Measurements from ENCODE around the gene SDHC. TPM values are rescaled to one million over a fixed set of nuclear protein-coding genes. Genes with fewer than 3 reads are reported as not detected.

Gene SDHC
- total and polyA plus RNA-seq, 4 donors: 44.3 to 247 (median 96.7) TPM

DNA sequence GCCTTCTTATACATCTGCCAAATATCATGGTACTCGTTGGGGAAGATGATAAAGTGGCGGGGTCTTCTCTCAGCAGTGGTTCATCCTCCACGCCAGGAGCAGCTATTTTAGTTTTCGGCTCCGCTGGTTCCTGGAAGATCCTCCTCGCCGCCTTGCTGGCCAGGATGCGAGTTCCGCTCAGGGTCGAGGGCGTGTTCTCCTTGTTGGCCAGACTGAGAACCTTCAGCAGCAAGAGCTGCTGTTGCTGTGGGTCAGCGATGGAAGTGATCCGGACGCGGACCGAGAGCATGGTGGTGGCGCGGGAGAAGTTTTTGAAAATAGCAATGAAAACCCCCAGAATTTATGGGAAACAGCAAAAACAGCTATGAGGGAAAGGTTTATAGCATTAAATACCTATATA lies 64.9 kb downstream of the SDHC start (continued):
- TF ChIP-seq, protein P1, sequence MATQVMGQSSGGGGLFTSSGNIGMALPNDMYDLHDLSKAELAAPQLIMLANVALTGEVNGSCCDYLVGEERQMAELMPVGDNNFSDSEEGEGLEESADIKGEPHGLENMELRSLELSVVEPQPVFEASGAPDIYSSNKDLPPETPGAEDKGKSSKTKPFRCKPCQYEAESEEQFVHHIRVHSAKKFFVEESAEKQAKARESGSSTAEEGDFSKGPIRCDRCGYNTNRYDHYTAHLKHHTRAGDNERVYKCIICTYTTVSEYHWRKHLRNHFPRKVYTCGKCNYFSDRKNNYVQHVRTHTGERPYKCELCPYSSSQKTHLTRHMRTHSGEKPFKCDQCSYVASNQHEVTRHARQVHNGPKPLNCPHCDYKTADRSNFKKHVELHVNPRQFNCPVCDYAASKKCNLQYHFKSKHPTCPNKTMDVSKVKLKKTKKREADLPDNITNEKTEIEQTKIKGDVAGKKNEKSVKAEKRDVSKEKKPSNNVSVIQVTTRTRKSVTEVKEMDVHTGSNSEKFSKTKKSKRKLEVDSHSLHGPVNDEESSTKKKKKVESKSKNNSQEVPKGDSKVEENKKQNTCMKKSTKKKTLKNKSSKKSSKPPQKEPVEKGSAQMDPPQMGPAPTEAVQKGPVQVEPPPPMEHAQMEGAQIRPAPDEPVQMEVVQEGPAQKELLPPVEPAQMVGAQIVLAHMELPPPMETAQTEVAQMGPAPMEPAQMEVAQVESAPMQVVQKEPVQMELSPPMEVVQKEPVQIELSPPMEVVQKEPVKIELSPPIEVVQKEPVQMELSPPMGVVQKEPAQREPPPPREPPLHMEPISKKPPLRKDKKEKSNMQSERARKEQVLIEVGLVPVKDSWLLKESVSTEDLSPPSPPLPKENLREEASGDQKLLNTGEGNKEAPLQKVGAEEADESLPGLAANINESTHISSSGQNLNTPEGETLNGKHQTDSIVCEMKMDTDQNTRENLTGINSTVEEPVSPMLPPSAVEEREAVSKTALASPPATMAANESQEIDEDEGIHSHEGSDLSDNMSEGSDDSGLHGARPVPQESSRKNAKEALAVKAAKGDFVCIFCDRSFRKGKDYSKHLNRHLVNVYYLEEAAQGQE (IDR thresholded peaks at IDR 0.05): no peak
- no peak for TF ChIP-seq JUND (IDR thresholded peaks at IDR 0.05)
- TF ChIP-seq, protein P2, sequence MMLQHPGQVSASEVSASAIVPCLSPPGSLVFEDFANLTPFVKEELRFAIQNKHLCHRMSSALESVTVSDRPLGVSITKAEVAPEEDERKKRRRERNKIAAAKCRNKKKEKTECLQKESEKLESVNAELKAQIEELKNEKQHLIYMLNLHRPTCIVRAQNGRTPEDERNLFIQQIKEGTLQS (IDR thresholded peaks at IDR 0.05): no peak

DNA sequence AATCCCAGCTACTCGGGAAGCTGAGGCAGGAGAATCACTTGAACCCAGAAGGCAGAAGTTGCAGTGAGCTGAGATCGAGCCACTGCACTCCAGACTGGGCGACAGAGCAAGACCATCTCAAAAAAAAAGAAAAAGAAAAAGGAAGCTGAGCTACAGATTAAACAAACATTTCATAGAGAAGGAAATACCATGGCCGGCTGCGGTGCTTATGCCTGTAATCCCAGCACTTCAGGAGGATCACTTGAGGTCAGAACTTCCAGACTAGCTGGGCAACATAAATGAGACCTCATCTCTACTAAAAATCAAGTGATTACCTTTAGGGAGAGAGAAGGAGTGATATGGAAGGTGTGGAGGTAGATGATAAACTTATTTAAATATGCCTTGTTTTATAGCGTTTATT lies 67.5 kb downstream of the SDHC start:
- no peak overlapping the region for H3K27ac ChIP-seq (ENCODE audit: low read depth in 1 of 2, low read length in 2 of 2)
- H3K36me3 ChIP-seq (ENCODE audit: control insufficient read depth in 4 of 4, insufficient read depth in 3 of 4, low read depth in 1 of 4, low read length in 3 of 4): no peaks in the 10 kb centered on the region
- H3K4me3 ChIP-seq (ENCODE audit: low read depth in 1 of 3, low read length in 3 of 3): no peak overlapping the region
- 69% methylated on average over 6 of the region's 6 CpGs for WGBS
- H3K9me3 ChIP-seq (ENCODE audit: control insufficient read depth in 4 of 4, low read length in 3 of 4): no peaks in the 10 kb centered on the region
- peaks cover 0 to 2% (median 0%) of the 10 kb centered on the region in 4 donors for H3K4me1 ChIP-seq (ENCODE audit: control insufficient read depth in 4 of 4, insufficient read depth in 4 of 4, low read length in 3 of 4)
- H3K27me3 ChIP-seq (ENCODE audit: control insufficient read depth in 4 of 4, insufficient read depth in 4 of 4, low read length in 3 of 4): no peaks in the 10 kb centered on the region
- TF ChIP-seq RXRA (IDR thresholded peaks at IDR 0.05) (no peak), HNF4G (IDR thresholded peaks at IDR 0.05) (no peak), FOXA2 (IDR thresholded peaks at IDR 0.05) (no peak), EGR1 (IDR thresholded peaks at IDR 0.05; ENCODE audit: low read depth in 2 of 2) (no peak), HNF4A (conservative IDR thresholded peaks at IDR 0.05) (no peak), TAF1 (conservative IDR thresholded peaks at IDR 0.05) (no peak)
- TF ChIP-seq, protein P2 (IDR thresholded peaks at IDR 0.05): no peak
- TF ChIP-seq, protein P3, sequence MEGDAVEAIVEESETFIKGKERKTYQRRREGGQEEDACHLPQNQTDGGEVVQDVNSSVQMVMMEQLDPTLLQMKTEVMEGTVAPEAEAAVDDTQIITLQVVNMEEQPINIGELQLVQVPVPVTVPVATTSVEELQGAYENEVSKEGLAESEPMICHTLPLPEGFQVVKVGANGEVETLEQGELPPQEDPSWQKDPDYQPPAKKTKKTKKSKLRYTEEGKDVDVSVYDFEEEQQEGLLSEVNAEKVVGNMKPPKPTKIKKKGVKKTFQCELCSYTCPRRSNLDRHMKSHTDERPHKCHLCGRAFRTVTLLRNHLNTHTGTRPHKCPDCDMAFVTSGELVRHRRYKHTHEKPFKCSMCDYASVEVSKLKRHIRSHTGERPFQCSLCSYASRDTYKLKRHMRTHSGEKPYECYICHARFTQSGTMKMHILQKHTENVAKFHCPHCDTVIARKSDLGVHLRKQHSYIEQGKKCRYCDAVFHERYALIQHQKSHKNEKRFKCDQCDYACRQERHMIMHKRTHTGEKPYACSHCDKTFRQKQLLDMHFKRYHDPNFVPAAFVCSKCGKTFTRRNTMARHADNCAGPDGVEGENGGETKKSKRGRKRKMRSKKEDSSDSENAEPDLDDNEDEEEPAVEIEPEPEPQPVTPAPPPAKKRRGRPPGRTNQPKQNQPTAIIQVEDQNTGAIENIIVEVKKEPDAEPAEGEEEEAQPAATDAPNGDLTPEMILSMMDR (IDR thresholded peaks at IDR 0.05; ENCODE audit: low read depth, low read length, missing input control): no peak
- DNase-seq (ENCODE audit: low spot score): no peak
- no peak overlapping the region for H3K9ac ChIP-seq (ENCODE audit: low read depth in 1 of 2, low read length in 2 of 2)

DNA sequence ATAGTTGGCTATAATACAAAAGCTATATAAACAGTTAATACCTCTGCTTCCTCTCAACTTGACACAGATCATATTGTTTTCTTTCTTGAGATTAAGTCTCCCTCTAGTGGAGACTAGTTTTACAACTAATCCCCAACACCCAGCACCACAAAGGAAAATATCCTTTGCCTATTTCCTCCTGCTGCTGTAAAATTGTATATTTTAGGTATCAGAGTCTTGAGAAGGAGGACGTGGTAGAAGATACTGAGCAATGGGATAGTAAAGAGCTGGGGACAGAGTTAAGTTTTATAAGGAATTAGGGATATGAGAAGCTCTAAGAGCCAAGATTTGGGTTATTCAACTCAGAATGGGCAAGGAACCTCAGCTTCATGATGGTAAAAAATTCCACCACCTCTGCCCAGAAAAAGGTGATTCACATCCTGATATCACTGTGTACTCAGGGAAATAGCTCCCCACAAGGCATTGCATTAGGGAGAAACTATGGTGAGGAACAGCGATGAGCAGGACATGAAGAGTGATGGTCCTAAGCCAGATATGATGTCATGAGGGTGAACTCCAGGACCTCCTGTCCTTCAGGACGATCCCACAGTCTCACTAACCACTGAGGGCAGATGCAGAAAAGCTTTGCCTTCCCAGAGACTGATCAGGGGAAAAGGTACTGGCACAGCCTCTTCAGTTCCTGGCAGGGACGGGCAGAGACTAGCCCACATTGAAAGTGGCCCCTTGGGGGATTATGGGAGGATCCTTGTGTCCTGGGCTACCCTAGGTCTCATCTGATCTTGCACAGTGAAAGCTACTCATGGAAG lies 68.2 kb downstream of the SDHC start:
- 35% methylated on average over 4 of the region's 4 CpGs for WGBS
- Histone ChIP-seq H3K9ac (ENCODE audit: low read depth in 1 of 2, low read length in 2 of 2) (no peak overlapping the region), H3K27ac (ENCODE audit: low read depth in 1 of 2, low read length in 2 of 2) (peak overlapping the region in 1 of 2 donors; percentile 16), H3K9me3 (ENCODE audit: control insufficient read depth in 4 of 4, low read length in 3 of 4) (no peaks in the 10 kb centered on the region), H3K36me3 (ENCODE audit: control insufficient read depth in 4 of 4, insufficient read depth in 3 of 4, low read depth in 1 of 4, low read length in 3 of 4) (no peaks in the 10 kb centered on the region), H3K27me3 (ENCODE audit: control insufficient read depth in 4 of 4, insufficient read depth in 4 of 4, low read length in 3 of 4) (no peaks in the 10 kb centered on the region), H3K4me3 (ENCODE audit: low read depth in 1 of 3, low read length in 3 of 3) (no peak overlapping the region), H3K4me1 (ENCODE audit: control insufficient read depth in 4 of 4, insufficient read depth in 4 of 4, low read length in 3 of 4) (peaks cover 0 to 2% (median 0%) of the 10 kb centered on the region in 4 donors)
- DNase-seq (ENCODE audit: low spot score): no peak
- TF ChIP-seq RAD21 (IDR thresholded peaks at IDR 0.05) (peak; percentile 88 to 90), SP1 (IDR thresholded peaks at IDR 0.05) (no peak)
- TF ChIP-seq, protein P3 (IDR thresholded peaks at IDR 0.05; ENCODE audit: low read depth, low read length, missing input control): peak; percentile 71

Measured in liver (tissue), 9 donors.